Endodermal cell (in vitro differentiated cells): ENCODE data around the gene JADE2. TPM values are rescaled to one million over a fixed set of nuclear protein-coding genes. Genes with fewer than 3 reads are reported as not detected.

ENCODE experiments used
- DNase-seq: peaks from one replicate; pipeline ENCODE4 v3.0.0-alpha.2; 2017
- H3K27ac ChIP-seq: 2 replicates; pipeline ENCODE4 v1.5.1; 2013; ENCODE audit warnings: mild to moderate bottlenecking, low read depth, low read length, moderate library complexity
- H3K27me3 ChIP-seq: 2 replicates; pipeline ENCODE4 v1.6.1; 2013; ENCODE audit warnings: mild to moderate bottlenecking, low read length, moderate library complexity; ENCODE audit not compliant: insufficient read depth, control insufficient read depth, poor library complexity, severe bottlenecking
- H3K36me3 ChIP-seq: 2 replicates; pipeline ENCODE4 v1.7.0; 2013; ENCODE audit warnings: mild to moderate bottlenecking, low read length, moderate library complexity; ENCODE audit not compliant: control insufficient read depth, insufficient read depth
- H3K4me1 ChIP-seq: one replicate; pipeline ENCODE4 v1.7.0; 2013; ENCODE audit warnings: low read length; ENCODE audit not compliant: control insufficient read depth, insufficient read depth
- H3K4me3 ChIP-seq: 2 replicates; pipeline ENCODE4 v1.5.1; 2013; ENCODE audit warnings: mild to moderate bottlenecking, low read length, moderate library complexity
- H3K9ac ChIP-seq: 2 replicates; pipeline ENCODE4 v1.6.1; 2013; ENCODE audit warnings: mild to moderate bottlenecking, low read length, moderate library complexity; ENCODE audit not compliant: poor library complexity, severe bottlenecking; ENCODE audit errors: extremely low read depth
- H3K9me3 ChIP-seq: 2 replicates; pipeline ENCODE4 v1.6.1; 2013; ENCODE audit warnings: mild to moderate bottlenecking, low read length, moderate library complexity; ENCODE audit not compliant: control insufficient read depth
- H3K27ac Mint-ChIP-seq: 2 replicates; pipeline ENCODE4 v1.8.0; 2020; ENCODE audit warnings: mixed read lengths
- H3K27me3 Mint-ChIP-seq: 2 replicates; pipeline ENCODE4 v1.8.0; 2021; ENCODE audit warnings: mild to moderate bottlenecking, mixed read lengths; ENCODE audit not compliant: insufficient read depth
- H3K36me3 Mint-ChIP-seq: 2 replicates; pipeline ENCODE4 v1.8.0; 2020; ENCODE audit warnings: low read depth, mixed read lengths
- H3K4me1 Mint-ChIP-seq: 2 replicates; pipeline ENCODE4 v1.8.0; 2020; ENCODE audit warnings: mixed read lengths
- H3K4me3 Mint-ChIP-seq: 2 replicates; pipeline ENCODE4 v1.8.0; 2020; ENCODE audit warnings: mild to moderate bottlenecking, moderate library complexity, mixed read lengths
- H3K9me3 Mint-ChIP-seq: 2 replicates; pipeline ENCODE4 v1.8.0; 2020; ENCODE audit warnings: mild to moderate bottlenecking, mixed read lengths
- WGBS, 2 experiments: methylation state at CpG; one replicate each; pipeline versions ENCODE4 v1.1.5 to v1.1.7; 2013; ENCODE audit warnings: missing lambda C conversion rate in 2 of 2, mixed read lengths in 1 of 2; ENCODE audit not compliant: insufficient coverage in 1 of 2, insufficient read length in 1 of 2; 5-methylcytosine and 5-hydroxymethylcytosine counted together
- total RNA-seq, 2 donors: library from RNA; stranded (reverse); fragmentation: NEBNext Ultra II Directional in 1 of 2; extraction: Animal tissue kit (Norgen Biotek cat#: 25700) in 1 of 2; gene quantifications; 2 replicates in 1 of 2; 3 replicates in 1 of 2; pipeline ENCODE4 v1.2.1, GENCODE V29; 2021
- TF ChIP-seq, protein P1 (sequence below): fragments of 200-600 bp; sonication (generic); conservative IDR thresholded peaks from 2 replicates; pipeline ENCODE4 v1.5.0; 2021; ENCODE audit warnings: antibody characterized with exemption, mild to moderate bottlenecking

Gene JADE2
- total RNA-seq, 2 donors from 2014 or later = 33.9 to 51.9 TPM

DNA sequence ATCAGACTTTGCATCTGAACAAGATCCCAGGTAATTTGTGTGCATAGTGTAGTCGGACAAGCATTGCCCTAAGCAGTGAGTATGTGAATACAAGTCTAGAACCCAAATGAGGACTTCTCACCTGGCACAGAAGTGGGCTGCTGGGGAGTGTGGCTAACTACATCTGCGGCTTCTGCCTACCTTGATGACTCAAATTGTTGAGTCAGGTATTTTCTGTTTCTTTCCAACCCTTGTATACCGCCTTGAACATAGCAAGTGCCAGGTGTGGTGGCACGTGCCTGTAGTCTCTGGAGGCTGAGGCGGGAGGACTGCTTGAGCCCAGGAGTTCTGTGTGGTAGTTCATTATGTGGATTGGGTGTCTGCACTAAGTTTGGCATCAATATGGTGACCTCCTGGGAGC lies 7.9 kb upstream of the JADE2 start:
- H3K27ac Mint-ChIP-seq = no peak overlapping the region
- no peaks in the 10 kb centered on the region for H3K36me3 Mint-ChIP-seq
- Histone ChIP-seq H3K9ac (no peak overlapping the region), H3K4me1 (no peaks in the 10 kb centered on the region), H3K4me3 (no peak overlapping the region), H3K27me3 (no peaks in the 10 kb centered on the region), H3K27ac (no peak overlapping the region), H3K9me3 (no peaks in the 10 kb centered on the region), H3K36me3 (no peaks in the 10 kb centered on the region)
- no peaks in the 10 kb centered on the region for H3K27me3 Mint-ChIP-seq
- peaks cover 3% of the 10 kb centered on the region for H3K4me1 Mint-ChIP-seq
- TF ChIP-seq, protein P1, sequence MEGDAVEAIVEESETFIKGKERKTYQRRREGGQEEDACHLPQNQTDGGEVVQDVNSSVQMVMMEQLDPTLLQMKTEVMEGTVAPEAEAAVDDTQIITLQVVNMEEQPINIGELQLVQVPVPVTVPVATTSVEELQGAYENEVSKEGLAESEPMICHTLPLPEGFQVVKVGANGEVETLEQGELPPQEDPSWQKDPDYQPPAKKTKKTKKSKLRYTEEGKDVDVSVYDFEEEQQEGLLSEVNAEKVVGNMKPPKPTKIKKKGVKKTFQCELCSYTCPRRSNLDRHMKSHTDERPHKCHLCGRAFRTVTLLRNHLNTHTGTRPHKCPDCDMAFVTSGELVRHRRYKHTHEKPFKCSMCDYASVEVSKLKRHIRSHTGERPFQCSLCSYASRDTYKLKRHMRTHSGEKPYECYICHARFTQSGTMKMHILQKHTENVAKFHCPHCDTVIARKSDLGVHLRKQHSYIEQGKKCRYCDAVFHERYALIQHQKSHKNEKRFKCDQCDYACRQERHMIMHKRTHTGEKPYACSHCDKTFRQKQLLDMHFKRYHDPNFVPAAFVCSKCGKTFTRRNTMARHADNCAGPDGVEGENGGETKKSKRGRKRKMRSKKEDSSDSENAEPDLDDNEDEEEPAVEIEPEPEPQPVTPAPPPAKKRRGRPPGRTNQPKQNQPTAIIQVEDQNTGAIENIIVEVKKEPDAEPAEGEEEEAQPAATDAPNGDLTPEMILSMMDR = no peak
- H3K9me3 Mint-ChIP-seq = no peaks in the 10 kb centered on the region
- H3K4me3 Mint-ChIP-seq = no peak overlapping the region
- DNase-seq = no peak
- WGBS, 2 experiments = 94 to 97% methylated on average over 4 to 5 of the region's 5 CpGs

DNA sequence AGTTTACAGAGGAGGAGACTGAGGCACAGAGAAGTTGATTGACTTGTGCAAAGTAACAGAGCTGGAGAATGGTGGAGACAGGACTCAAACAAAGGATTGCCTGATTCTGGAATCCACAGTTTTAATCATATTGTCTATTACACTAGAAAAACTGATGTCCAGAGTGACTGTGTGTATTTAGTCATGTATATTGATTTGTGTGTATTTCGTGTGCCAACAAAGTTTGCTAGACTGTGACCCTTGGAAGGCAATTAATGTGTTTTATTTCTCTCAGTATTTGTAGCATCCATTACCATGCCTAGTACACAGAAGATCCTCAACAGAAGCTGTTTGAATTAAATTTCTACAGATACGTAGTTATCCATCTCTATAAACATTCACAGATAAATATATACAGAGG lies 5.5 kb upstream of the JADE2 start:
- no peaks in the 10 kb centered on the region for H3K36me3 Mint-ChIP-seq
- H3K36me3 ChIP-seq = no peaks in the 10 kb centered on the region
- no peak overlapping the region for H3K27ac ChIP-seq
- no peaks in the 10 kb centered on the region for H3K9me3 Mint-ChIP-seq
- WGBS, 2 experiments = 97 to 100% methylated on average over 2 of the region's 2 CpGs
- no peaks in the 10 kb centered on the region for H3K9me3 ChIP-seq
- no peaks in the 10 kb centered on the region for H3K4me1 ChIP-seq
- H3K27me3 ChIP-seq = no peaks in the 10 kb centered on the region
- TF ChIP-seq, protein P1 = no peak
- no peak overlapping the region for H3K4me3 Mint-ChIP-seq
- H3K9ac ChIP-seq = no peak overlapping the region
- H3K27ac Mint-ChIP-seq = no peak overlapping the region
- H3K4me3 ChIP-seq = no peak overlapping the region
- no peaks in the 10 kb centered on the region for H3K27me3 Mint-ChIP-seq
- peaks cover 2% of the 10 kb centered on the region for H3K4me1 Mint-ChIP-seq
- DNase-seq = no peak

DNA sequence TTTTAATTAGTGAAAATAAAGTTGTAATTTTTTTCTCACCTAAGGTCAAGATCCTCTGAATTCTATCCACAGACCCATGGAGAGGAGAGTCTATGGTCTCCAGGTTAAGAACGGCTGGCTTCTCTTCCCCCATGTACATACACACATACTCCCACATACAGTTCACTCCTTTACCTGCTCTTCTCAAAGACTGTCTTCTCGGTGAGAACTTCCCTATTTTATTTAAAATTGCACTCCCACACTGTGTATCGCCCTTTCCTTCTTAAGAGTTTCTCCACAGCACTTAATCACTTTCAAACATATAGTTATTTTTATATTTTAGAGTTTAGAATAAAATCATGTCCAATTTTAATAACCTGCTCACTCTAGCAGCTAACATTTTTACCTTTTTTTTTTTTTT lies 3.6 kb upstream of the JADE2 start:
- Histone ChIP-seq H3K27me3 (no peaks in the 10 kb centered on the region), H3K9me3 (no peaks in the 10 kb centered on the region), H3K9ac (no peak overlapping the region), H3K27ac (no peak overlapping the region), H3K4me1 (no peaks in the 10 kb centered on the region), H3K36me3 (no peaks in the 10 kb centered on the region), H3K4me3 (no peak overlapping the region)
- Mint-ChIP-seq H3K4me3 (no peak overlapping the region), H3K4me1 (peaks cover 2% of the 10 kb centered on the region), H3K27me3 (no peaks in the 10 kb centered on the region), H3K9me3 (no peaks in the 10 kb centered on the region), H3K36me3 (no peaks in the 10 kb centered on the region), H3K27ac (no peak overlapping the region)
- no peak for DNase-seq
- 80 to 86% methylated on average over 2 to 3 of the region's 3 CpGs for WGBS, 2 experiments
- TF ChIP-seq, protein P1 = no peak
